HepG2 (cell line): ENCODE measurements around the gene CEP131. TPM values are rescaled to one million over a fixed set of nuclear protein-coding genes. Genes with fewer than 3 reads are reported as not detected.

Experiments
- ATAC-seq: fragments of 200-7000 bp; cut with Tn5 transposase; 3 replicates; pipeline ENCODE4 v1.9.1; 2020; ENCODE audit warnings: mild to moderate bottlenecking, moderate library complexity
- BruUV-seq: library from RNA; stranded (reverse); fragments of 400-500 nt; replicated peaks from 2 replicates; lab custom pipeline; 2021; lab: Mats Ljungman, UMichigan
- CTCF ChIA-PET: fragments of 300-600 bp; formaldehyde crosslinking; extraction: SDS; loops from one replicate; lab custom pipeline; 2021; ENCODE audit warnings: low total read pairs, inconsistent platforms, low intra/inter-chr PET ratio; lab: Yijun Ruan, JAX
- POLR2A ChIA-PET: fragments of 350-600 bp; sonication (Branson Sonifier 250); formaldehyde crosslinking; loops from one replicate; lab custom pipeline; 2020; ENCODE audit warnings: antibody characterized with exemption, inconsistent platforms; lab: Yijun Ruan, JAX
- DNase-seq: peaks from one replicate; pipeline ENCODE4 v3.0.0-alpha.2; 2015; ENCODE audit warnings: low spot score
- FAIRE-seq: peaks from 3 replicates; lab custom pipeline; 2011; peaks lifted over from hg19 to GRCh38; lab: Jason Lieb, UNC
- H2AFZ ChIP-seq: one replicate; pipeline ENCODE4 v1.6.1; 2011; ENCODE audit warnings: low read length, inconsistent platforms
- H3K27ac ChIP-seq: fragments of 300-600 bp; 3 replicates; pipeline ENCODE4 v1.8.0; 2011; ENCODE audit warnings: mixed run types, mild to moderate bottlenecking, mixed read lengths, low read length, inconsistent platforms; ENCODE audit not compliant: insufficient read depth; ENCODE audit errors: extremely low read length
- H3K27me3 ChIP-seq, 2 experiments: fragments of 200-600 bp in 1 of 2; 2 replicates in 1 of 2; 3 replicates in 1 of 2; pipeline versions ENCODE4 v1.6.0 to v1.8.0; 2011; ENCODE audit warnings: low read length in 2 of 2, mild to moderate bottlenecking in 2 of 2, moderate library complexity in 2 of 2, inconsistent platforms in 1 of 2; ENCODE audit not compliant: insufficient read depth in 2 of 2, control insufficient read depth in 1 of 2
- H3K36me3 ChIP-seq, 2 experiments: fragments of 200-600 bp in 1 of 2; replicated peaks in 1 of 2; 2 replicates in 1 of 2; 3 replicates in 1 of 2; pipeline versions ENCODE4 v1.5.1 to v1.8.0; 2011; ENCODE audit warnings: low read length in 2 of 2, inconsistent platforms in 1 of 2; ENCODE audit not compliant: insufficient read depth in 2 of 2, control insufficient read depth in 1 of 2
- H3K4me1 ChIP-seq: 2 replicates; pipeline ENCODE4 v1.5.1; 2012; ENCODE audit warnings: low read length, inconsistent platforms; ENCODE audit not compliant: insufficient read depth
- H3K4me2 ChIP-seq: 2 replicates; pipeline ENCODE4 v1.6.0; 2011; ENCODE audit warnings: low read depth, low read length, inconsistent platforms
- H3K4me3 ChIP-seq, 3 experiments: fragments of 200-600 bp in 1 of 3; sonication (generic), shearing (Covaris generic) in 1 of 3; replicated peaks in 1 of 3; 2 replicates each; pipeline ENCODE4 v1.5.1; 2011 to 2016; ENCODE audit warnings: low read length in 3 of 3, inconsistent platforms in 2 of 3, low read depth in 2 of 3, mild to moderate bottlenecking in 2 of 3, control low read depth in 1 of 3, mixed read lengths in 1 of 3; ENCODE audit not compliant: insufficient read depth in 1 of 3
- H3K79me2 ChIP-seq: one replicate; pipeline ENCODE4 v1.6.1; 2011; ENCODE audit warnings: low read length, inconsistent platforms; ENCODE audit not compliant: insufficient read depth
- H3K9ac ChIP-seq: 2 replicates; pipeline ENCODE4 v1.6.0; 2011; ENCODE audit warnings: mild to moderate bottlenecking, low read depth, low read length, inconsistent platforms; ENCODE audit not compliant: insufficient read depth
- H3K9me3 ChIP-seq: 2 replicates; pipeline ENCODE4 v1.5.1; 2012; ENCODE audit warnings: mild to moderate bottlenecking, low read length
- H4K20me1 ChIP-seq: 2 replicates; pipeline ENCODE4 v1.6.0; 2011; ENCODE audit warnings: inconsistent platforms, mild to moderate bottlenecking, low read length, moderate library complexity; ENCODE audit not compliant: insufficient read depth
- BHLHE40 ChIP-seq: IDR thresholded peaks from 2 replicates; pipeline ENCODE4 v1.6.1; 2011; ENCODE audit warnings: low read length, improper control_type of control experiment
- GPN1 ChIP-seq: sonication (generic); formaldehyde crosslinking; IDR thresholded peaks from 2 replicates; pipeline ENCODE4 v1.5.1; 2020; ENCODE audit warnings: missing genetic modification reagents, borderline replicate concordance
- IKZF1 ChIP-seq: fragments of 450-650 bp; IDR thresholded peaks from 2 replicates; pipeline ENCODE4 v1.7.1; 2016
- JARID2 ChIP-seq: sonication (generic); formaldehyde crosslinking; IDR thresholded peaks from 2 replicates; pipeline ENCODE4 v1.8.1; 2023; ENCODE audit warnings: missing genetic modification reagents, inconsistent platforms; ENCODE audit not compliant: insufficient replicate concordance
- JUNB ChIP-seq: sonication (generic); formaldehyde crosslinking; IDR thresholded peaks from 2 replicates; pipeline ENCODE4 v1.8.0; 2022; ENCODE audit warnings: missing genetic modification reagents, mild to moderate bottlenecking, borderline replicate concordance
- MAFF ChIP-seq: IDR thresholded peaks from 2 replicates; pipeline ENCODE4 v1.6.1; 2011; ENCODE audit warnings: low read depth, low read length, improper control_type of control experiment
- XBP1 ChIP-seq: sonication (generic); formaldehyde crosslinking; IDR thresholded peaks from 2 replicates; pipeline ENCODE4 v1.5.0; 2020; ENCODE audit warnings: missing genetic modification reagents
- ZNF260 ChIP-seq: sonication (generic); formaldehyde crosslinking; IDR thresholded peaks from 2 replicates; pipeline ENCODE4 v1.4.0; 2020; ENCODE audit warnings: missing genetic modification reagents, low read depth, mild to moderate bottlenecking, borderline replicate concordance
- ZNF337 ChIP-seq: sonication (generic); formaldehyde crosslinking; IDR thresholded peaks from 2 replicates; pipeline ENCODE4 v1.5.1; 2020; ENCODE audit warnings: missing genetic modification reagents, low read depth, mild to moderate bottlenecking, borderline replicate concordance
- ZNF513 ChIP-seq: sonication (generic); formaldehyde crosslinking; conservative IDR thresholded peaks from 2 replicates; pipeline ENCODE4 v1.5.0; 2020; ENCODE audit warnings: missing genetic modification reagents
- WGBS: methylation state at CpG from one replicate; pipeline ENCODE4 v1.1.6; 2017; ENCODE audit warnings: low lambda C conversion rate; 5-methylcytosine and 5-hydroxymethylcytosine counted together
- in situ Hi-C: cut with HindIII; loops from 2 replicates; pipeline ENCODE4 v1.10.0; 2017; ENCODE audit warnings: low pct_unique_long_range_greater_than_20kb; ENCODE audit not compliant: extremely low pct_ligation_motif_present
- intact Hi-C: fragments of 100-400 bp; cut with micrococcal nuclease; formaldehyde crosslinking; loops from one replicate; pipeline ENCODE4 v1.10.0; 2022; ENCODE audit not compliant: unreplicated experiment
- polyA plus RNA-seq, 8 experiments: library from polyadenylated mRNA; depleted of rRNA in 3 of 8; stranded (reverse) in 7 of 8; unstranded in 1 of 8; fragments of >200 nt; fragmentation: Illumina TruSeq in 4 of 8; extraction: Trizol in 4 of 8; gene quantifications; 2 replicates each; pipeline versions ENCODE4 v1.2.1 to v1.2.3, GENCODE V29; 2011 to 2016; ENCODE audit warnings: low read depth in 4 of 8, missing spikeins in 1 of 8, mixed read lengths in 1 of 8; ENCODE audit not compliant: insufficient read depth in 1 of 8
- total RNA-seq, 5 experiments: library from RNA; depleted of rRNA; stranded (reverse); fragments of >200 nt; fragmentation: Illumina TruSeq; extraction: Trizol; gene quantifications; 2 replicates each; pipeline ENCODE4 v1.2.3, GENCODE V29; 2016; ENCODE audit warnings: low read depth in 1 of 5
- TF ChIP-seq, protein P1 (sequence below): sonication (generic); formaldehyde crosslinking; IDR thresholded peaks from 2 replicates; pipeline ENCODE4 v1.4.0; 2020; ENCODE audit warnings: mild to moderate bottlenecking, missing genetic modification reagents
- TF ChIP-seq, protein P2 (sequence below): IDR thresholded peaks from 2 replicates; pipeline ENCODE4 v1.6.1; 2016; ENCODE audit warnings: low read depth

CEP131 gene
- total and polyA plus RNA-seq, 2 of the 13 experiments (the other 11 are each of a cell fraction or from before 2014, with no cell fraction given), result 5.0 to 16.8 TPM

GRCh38 chr17:81206166-81206565 lies 16.6 kb downstream of the CEP131 start (continued):
- no peak for TF ChIP-seq ZNF513 (CRISPR knock-in tag)
- TF ChIP-seq JUNB (CRISPR knock-in tag), result no peak
- TF ChIP-seq XBP1, result no peak

DNA sequence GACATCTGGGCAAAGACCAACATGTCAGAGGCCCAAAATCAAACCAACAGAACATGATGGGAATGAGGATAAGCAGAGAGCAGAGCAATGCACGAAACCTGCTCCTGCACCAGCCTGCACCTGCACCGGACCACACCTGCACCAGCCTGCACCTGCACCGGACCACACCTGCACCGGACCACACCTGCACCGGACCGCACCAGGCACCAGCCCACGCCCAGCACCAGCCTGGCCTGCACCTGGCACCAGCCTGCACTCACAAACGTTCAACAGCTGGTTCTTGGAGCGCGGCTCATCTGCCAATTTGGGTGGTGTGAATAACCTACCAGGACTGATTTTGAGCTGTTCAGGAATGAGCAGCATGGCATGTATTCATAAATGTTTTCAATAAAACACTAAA lies 18.2 kb downstream of the CEP131 start:
- Histone ChIP-seq H3K27me3 (no peaks in the 10 kb centered on the region), H3K4me1 (no peaks in the 10 kb centered on the region), H3K4me2 (no peak overlapping the region), H3K9ac (no peak overlapping the region), H2AFZ (no peak overlapping the region), H3K27ac (no peak overlapping the region), H3K79me2 (no peaks in the 10 kb centered on the region), H4K20me1 (no peaks in the 10 kb centered on the region; the same call in 1 of the 2 replicates), H3K36me3 (peaks cover 19 to 56% of the 10 kb centered on the region in 2 experiments; a peak in 4 of 5 replicates), H3K9me3 (no peaks in the 10 kb centered on the region), H3K4me3 (no peak overlapping the region)
- in situ Hi-C loops, result no loop called here
- CTCF ChIA-PET, result no interaction called here
- BruUV-seq, result no TSS peak
- no peak for TF ChIP-seq IKZF1
- no peak for TF ChIP-seq BHLHE40
- TF ChIP-seq ZNF337 (CRISPR knock-in tag), result no peak
- no peak for TF ChIP-seq XBP1
- TF ChIP-seq, protein P1, sequence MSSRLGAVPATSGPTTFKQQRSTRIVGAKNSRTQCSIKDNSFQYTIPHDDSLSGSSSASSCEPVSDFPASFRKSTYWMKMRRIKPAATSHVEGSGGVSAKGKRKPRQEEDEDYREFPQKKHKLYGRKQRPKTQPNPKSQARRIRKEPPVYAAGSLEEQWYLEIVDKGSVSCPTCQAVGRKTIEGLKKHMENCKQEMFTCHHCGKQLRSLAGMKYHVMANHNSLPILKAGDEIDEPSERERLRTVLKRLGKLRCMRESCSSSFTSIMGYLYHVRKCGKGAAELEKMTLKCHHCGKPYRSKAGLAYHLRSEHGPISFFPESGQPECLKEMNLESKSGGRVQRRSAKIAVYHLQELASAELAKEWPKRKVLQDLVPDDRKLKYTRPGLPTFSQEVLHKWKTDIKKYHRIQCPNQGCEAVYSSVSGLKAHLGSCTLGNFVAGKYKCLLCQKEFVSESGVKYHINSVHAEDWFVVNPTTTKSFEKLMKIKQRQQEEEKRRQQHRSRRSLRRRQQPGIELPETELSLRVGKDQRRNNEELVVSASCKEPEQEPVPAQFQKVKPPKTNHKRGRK (CRISPR knock-in tag), result no peak
- no peak for TF ChIP-seq ZNF260 (CRISPR knock-in tag)
- TF ChIP-seq, protein P2, sequence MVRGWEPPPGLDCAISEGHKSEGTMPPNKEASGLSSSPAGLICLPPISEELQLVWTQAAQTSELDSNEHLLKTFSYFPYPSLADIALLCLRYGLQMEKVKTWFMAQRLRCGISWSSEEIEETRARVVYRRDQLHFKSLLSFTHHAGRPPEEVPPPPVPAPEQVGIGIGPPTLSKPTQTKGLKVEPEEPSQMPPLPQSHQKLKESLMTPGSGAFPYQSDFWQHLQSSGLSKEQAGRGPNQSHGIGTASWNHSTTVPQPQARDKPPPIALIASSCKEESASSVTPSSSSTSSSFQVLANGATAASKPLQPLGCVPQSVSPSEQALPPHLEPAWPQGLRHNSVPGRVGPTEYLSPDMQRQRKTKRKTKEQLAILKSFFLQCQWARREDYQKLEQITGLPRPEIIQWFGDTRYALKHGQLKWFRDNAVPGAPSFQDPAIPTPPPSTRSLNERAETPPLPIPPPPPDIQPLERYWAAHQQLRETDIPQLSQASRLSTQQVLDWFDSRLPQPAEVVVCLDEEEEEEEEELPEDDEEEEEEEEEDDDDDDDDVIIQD (CRISPR knock-in tag), result no peak
- no peak for TF ChIP-seq GPN1 (CRISPR knock-in tag)
- no peak for TF ChIP-seq JARID2
- TF ChIP-seq MAFF, result no peak
- no peak for DNase-seq
- POLR2A ChIA-PET, result no interaction called here
- WGBS, result 99% methylated on average over 8 of the region's 10 CpGs
- FAIRE-seq, result no peak
- no peak for ATAC-seq
- intact Hi-C loops, result loop anchor here (5.0 kb wide), 1 partner anchor 62 kb away; no protein-coding TSS in a partner anchor
